Stimulated activated CD8-positive, alpha-beta memory T cell treated with anti-CD3 and anti-CD28 coated beads, Interleukin-12 subunit alpha, Interleukin-12 subunit beta, amount 100 ng/mL, for 4 hours (primary cell): Measurements from ENCODE around the gene ERLIN1.
"Not testable (repeated sequence)": the region's sequence is repeated elsewhere in the genome, so short reads cannot be mapped to it uniquely, and the experiment has no call there.

Source experiments
- DNase-seq: peaks from one replicate; pipeline ENCODE4 v3.0.0-alpha.2; 2020; ENCODE audit warnings: low read depth

The ERLIN1 gene

DNA sequence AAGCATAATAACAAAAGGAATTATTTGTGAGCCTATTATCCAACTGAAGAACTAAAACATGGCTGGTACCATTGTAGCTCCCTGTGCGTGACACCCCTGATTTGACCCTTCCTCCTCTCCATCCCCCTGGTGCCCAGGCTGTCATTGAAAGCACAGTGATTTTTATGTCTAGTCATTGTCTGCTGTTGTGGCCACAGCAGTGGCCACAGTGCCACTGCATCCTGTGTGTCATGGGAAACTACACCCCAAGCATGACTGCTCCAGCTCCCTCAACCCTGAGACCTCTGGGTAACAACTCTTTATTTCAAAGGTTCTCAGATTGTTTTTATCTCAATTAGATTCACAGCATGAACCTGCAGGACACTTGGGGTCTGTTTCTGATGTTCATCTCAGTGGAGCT is 52.0 kb downstream of the ERLIN1 start:
- no peak for DNase-seq

DNA sequence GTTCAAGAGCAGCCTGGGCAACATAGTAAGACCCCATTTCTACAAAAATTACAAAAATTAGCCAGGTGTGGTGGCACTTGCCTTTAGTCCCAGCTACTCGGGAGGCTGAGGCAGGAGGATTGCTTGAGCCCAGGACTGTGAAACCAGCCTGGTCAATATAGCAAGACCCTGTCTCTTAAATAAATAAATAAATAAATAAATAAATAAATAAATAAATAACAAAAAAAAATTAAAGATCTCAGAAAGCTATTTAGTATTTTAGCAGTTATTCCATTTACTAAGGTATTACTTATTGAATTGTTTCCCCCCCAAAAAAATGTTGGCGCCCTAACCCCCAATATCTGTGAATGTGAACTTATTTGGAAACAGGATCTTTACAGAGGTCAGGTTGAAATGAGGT is 53.4 kb downstream of the ERLIN1 start:
- DNase-seq: no peak

DNA sequence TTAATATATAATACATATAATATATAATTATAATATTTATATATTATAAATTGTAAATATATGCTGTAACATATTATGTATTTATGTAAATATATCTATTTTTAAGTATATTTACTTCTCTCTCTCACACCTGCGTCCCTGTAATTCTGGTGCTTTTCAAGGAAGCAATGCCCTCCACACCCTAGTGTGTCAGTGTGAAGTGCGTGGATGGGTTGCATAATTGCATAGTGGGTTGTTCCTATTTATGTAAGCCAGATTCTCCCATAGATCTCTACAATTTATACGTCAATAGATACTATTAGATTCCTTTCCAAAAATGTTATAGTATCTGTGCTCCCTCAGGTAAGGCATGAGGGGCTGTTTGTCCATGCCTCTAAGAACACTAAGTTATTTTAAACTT is 54.3 kb downstream of the ERLIN1 start:
- DNase-seq: no peak

DNA sequence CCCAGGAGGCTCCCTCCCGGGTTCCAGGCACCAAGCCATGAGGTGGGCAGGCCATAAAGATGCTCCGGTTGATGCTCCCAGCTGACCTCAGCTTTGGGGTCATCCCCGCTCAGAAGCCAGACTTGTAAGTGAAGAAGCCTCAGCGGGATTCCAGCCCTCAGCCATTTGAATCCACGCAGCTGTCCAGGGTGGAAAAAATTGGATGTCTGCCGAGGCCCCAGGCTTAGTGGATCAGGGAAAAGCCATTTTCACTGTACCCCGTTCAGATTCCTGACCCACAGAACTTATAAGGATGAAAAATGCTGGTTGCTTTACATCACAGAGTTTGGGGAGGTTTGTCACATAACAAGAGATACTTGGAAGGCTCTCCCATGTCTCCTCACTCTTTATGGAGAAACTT is 55.0 kb downstream of the ERLIN1 start:
- DNase-seq: no peak

DNA sequence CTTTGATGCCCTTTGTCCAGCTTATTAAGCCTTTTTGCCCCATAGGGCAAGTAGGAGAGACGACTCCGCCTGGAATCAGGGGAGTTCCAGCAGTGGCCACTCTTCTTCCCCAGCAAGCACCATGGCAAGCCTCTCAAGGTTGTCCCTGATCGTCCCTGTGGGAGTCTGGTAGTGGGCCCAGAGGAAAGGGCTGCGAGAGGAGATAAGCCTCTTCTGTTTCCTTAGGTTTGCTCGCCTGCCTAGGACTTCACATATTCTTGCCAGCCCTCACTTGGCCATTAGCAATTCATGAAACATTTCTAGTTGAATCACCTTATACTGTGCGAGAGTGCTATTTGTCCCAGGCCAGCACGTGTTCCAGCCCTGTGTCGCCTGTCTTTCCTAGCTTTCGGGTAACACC is 56.4 kb downstream of the ERLIN1 start:
- no peak for DNase-seq

DNA sequence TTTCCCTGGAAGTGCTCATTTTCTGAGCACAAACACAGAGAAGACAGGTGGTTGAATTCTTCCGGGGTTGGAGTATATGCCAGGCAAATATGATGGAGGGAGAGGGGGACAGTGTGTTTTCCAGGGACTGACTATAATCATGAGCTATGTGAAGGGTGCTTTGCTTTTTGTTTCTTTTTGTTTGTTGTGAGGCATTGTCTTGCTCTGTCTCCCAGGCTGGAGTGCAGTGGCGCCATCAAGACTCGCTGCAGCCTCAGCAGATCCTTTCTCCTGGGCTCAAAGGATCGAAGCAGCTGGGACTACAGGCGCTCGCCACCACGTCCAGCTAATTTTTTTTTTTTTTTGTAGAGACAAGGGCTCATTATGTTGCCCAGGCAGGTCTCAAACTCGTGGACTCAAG is 56.9 kb downstream of the ERLIN1 start:
- no peak for DNase-seq

DNA sequence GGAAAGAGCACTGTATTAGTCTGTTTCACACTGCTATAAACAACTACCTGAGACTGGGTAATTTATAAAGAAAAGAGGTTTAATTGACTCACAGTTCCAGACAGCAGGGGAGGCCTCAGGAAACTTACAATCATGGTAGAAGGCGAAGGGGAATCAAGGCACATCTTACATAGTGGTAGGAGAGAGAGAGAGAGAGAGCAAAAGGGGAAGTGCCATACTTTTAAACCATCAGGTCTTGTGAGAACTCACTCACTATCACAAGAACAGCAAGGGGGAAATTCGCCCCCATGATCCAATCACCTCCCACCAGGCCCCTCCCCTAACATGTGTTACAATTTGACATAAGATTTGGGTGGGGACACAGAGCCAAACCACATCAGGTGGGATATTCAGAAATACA is 60.5 kb downstream of the ERLIN1 start:
- not testable (repeated sequence) for DNase-seq

DNA sequence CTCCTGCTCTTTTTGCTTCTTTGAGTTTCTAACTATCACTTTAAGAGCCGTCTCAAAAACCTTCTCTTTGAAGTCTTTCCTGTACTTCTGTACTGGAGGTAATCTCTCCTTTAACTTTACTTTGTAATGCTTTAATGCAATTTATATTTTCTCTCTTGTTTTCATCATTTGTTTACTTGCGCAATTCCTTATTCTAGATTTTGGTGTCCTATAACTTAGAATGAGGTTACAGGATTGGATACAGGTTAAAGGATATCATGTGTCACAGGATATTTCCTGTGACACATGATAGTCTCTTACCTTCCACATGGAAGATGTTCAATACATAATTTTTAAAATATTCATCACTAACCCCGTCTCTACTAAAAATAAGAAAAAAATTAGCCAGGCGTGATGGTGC is 61.7 kb downstream of the ERLIN1 start:
- DNase-seq: no peak

DNA sequence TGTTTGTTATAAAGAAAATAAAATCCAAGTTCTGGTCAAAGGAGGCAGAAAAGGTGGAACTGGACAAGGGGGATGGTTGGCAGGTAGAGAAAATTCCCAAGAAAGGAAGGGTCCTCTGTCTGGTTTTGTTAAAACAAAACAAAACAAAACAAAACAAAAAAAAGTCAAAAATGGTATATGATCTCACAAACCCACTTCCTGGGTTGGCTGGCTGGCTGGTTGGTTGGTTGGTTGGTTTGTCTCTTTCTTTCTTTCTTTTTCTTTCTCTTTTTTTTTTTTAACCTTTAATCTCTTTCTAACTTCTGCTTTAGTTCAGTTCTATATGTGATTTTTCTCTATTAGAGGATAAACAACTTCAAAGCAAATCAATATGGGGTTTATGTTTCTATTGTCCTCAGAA is 63.0 kb downstream of the ERLIN1 start:
- DNase-seq: no peak

DNA sequence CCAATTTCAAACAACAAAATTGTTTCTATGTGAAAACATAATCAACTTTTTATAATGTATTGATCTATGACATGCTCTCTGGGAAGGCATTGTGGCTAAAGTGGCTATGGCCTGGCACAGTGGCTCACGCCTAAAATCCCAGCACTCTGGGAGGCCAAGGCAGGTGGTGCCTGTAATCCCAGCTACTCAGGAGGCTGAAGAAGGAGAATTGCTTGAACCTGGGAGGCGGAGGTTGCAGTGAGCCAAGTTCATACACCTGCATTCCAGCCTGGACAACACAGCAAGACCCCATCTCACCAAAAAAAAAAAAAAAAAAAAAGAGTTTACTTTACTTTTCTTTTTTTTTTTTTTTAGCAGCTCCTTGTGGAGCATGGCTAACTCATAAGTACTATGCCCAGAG is 65.3 kb downstream of the ERLIN1 start:
- no peak for DNase-seq

DNA sequence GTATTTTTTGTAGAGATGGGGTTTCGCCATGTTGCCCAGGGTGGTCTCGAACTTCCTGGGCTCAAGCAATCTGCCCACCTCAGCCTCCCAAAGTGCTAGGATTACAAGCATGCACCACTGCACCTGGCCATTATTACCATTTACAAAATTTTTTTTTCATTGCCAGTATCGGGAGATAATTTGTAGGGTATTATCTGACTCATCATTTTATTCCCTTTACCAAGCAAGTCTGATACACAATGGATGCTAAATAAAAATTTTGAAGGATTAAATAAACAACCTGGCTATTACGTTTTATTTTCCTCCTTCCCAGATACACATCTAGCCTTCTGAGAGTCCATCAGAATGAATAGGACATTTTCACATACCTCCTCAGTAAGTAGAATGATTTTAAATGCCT is 66.1 kb downstream of the ERLIN1 start:
- DNase-seq: no peak

DNA sequence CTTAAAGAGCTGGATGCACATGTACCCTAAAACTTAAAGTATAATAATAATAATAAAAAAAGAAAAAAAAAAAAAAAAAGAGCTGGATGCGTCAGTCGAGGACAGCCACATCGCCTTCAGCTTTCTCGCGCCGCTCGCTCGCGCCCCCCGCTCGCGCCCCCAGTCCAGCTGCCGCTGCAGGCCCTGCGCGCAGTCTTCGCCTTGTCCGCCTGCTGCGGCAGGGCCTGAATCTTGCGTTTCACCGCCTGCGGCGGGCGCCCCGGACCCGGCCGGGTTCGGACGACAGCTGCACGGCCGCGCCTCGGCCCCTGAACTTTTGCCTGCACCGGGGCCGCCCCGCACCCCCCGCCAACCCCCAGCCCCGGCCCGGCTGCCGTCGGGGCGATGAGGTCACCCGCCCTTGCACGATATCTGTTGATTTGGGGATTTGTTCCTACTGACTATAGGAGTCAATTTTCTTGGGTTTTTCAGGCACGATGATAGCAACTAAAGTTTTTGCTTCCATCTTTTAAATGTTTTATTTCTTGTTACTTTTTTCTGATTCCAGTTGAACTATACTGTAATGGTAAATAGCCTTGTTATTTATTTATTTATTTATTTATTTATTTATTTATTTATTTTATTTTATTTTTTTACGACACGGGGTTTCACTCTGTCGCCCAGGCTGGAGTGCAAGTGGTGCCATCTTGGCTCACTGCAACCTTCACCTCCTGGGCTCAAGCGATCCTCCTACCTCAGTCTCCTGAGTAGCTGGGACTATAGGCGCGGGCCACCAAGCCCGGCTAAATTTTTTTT is 70.7 kb downstream of the ERLIN1 start:
- no peak for DNase-seq

DNA sequence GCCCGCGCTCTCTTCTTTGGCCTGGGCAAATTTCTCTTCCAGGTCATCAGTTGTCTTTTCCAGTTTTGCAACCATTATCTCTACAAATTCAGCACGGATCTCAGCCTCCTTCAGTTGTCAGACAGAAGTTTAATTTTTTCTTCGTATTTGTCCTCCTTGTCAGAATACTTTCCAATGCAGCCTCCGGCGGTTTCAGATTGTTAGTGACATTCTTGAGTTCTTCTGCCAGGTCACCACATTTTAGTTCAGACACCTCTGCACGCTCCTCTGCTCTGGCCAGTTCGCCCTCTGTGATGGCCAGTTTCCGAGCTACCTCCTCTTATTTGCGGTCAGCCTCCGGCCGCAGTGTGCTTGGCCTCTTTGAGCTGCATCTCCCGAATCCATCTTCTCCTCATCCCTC is 71.4 kb downstream of the ERLIN1 start:
- no peak for DNase-seq

DNA sequence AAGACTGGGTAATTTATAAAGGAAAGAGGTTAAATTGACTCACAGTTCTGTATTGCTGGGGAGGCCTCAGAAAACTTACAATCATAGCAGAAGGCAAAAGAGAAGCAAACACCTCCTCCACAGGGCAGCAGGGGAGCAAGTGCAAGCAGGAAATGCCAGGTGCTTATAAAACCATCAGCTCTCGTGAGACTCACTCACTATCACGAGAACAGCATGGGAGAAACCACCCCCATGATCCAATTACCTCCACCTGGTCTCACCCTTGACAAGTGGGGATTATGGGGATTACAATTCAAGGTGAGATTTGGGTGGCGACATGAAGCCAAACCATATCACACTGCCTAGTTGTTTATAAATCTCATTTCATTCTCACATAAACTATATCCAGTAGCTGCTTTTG is 76.2 kb downstream of the ERLIN1 start:
- DNase-seq: no peak

DNA sequence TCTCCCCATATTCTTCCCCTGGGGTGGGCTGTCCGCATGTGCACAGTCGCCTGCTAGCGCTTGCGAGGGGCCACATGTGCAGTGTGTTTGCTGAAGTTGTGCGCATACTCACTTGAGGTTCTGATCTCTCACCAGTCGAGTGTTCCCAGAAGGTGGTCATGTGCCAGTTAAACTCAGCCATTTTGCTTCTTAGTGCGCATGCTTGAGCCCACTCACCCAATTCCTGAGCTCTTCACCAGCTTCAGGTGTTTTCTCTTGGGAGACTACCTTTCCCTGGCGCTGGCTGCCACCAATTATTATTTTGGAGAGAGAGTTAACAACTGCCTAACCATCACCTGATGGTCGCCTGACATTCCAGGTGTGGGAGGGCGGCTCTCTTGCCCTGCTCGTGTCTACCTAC is 79.0 kb downstream of the ERLIN1 start:
- DNase-seq: no peak

DNA sequence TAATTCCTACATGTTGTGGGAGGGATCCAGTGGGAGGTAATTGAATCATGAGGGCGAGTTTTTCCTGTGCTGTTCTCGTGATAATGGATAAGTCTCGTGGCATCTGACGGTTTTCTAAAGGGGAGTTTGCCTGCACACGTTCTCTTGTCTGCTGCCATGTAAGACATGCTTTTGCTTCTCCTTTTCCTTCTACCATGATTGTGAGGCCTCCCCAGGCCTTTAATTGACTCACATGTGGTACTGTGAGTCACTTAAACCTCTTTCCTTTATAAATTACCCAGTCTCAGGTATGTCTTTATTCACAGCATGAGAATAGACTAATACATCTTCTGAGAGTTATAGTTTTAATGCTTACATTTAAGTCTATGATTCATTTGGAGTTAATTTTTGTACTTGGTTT is 81.5 kb downstream of the ERLIN1 start:
- DNase-seq: no peak

DNA sequence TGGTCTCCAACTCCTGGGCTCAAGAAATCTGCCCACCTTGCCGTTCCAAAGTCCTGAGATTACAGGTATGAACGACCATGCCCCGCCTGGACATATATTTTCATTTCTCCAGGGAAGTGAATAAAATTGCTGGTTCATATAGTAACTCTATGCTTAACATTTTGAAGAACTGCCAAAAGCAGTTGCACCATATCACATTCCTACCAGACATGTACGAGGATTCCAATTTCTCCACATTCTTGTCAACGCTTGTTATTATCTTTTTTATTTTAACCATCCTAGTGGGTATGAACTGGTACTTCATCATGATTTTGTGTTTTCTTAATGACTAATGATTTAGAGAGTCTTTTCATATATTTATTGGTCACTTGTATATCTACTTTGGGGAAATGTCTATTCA is 82.2 kb downstream of the ERLIN1 start:
- no peak for DNase-seq

DNA sequence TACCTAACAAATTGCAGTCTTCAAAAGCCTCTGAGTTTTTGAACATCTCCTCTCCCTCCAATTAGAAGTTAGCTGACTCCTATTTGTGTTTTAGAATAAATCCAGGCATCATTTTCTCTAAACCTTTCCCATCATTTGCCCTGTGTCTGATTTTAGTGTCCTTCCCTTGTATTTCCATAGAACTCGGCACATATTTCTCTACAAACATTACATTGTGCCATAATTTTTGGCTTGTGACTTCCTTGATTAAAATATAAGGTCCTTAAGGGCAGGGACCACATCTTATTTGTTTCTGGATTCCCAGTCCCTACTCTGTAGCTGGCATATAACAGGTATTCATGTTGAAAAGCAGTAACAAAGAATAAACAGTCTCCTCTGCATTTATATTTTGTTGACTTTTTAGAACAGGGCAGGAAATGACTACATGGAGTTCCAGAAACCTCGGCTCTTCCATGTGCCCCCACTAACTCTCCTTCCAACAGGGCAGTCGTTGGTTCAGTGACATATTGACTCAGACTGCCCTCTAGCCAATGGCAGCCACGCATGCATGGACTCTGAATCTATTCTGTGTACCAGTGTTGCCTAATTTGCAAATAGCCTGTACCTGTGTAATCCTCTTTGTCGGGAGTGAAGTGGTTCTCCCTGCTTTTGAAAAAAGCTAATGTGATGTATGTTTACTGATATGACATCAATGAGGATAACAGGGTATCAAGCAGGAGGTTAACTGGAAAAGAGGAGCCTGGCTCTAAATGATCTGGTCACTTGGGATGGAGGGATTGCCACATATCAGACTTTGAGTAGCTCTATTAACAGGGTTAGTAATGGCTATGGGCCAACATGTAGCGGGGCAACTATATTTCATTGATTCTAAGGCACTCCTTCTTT is 84.4 kb downstream of the ERLIN1 start:
- DNase-seq: no peak

DNA sequence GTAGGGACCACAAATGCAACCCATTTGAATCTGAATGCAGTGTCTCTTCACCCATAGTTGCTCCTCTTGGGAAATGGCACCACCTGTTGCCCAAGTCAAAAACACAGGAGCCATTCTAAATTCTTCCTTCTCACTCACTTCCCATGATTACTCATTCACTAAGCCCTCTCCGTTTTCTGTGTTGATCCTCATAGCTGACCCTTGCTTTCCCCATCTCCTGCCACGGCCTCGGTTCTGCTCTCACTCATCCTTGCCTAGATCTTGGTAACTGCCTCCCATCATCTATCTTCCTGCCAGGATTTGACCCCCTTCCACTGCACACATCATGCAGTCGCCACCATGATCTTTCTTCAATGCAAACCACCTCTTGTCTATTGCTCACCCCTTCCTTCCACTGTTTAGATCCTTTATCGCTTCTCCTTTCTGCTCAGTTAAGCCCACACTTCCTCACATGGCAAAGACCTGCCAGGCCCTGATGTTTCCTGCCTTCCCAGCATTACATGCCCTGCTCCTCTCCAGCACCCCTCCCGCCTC is 85.1 kb downstream of the ERLIN1 start:
- no peak for DNase-seq
